ENCODE measurements around the gene CTXN3. TPM values are rescaled to one million over a fixed set of nuclear protein-coding genes. Genes with fewer than 3 reads are reported as not detected.

CTXN3 gene
- total RNA-seq, 2 experiments from 2014 or later, result not detected

DNA sequence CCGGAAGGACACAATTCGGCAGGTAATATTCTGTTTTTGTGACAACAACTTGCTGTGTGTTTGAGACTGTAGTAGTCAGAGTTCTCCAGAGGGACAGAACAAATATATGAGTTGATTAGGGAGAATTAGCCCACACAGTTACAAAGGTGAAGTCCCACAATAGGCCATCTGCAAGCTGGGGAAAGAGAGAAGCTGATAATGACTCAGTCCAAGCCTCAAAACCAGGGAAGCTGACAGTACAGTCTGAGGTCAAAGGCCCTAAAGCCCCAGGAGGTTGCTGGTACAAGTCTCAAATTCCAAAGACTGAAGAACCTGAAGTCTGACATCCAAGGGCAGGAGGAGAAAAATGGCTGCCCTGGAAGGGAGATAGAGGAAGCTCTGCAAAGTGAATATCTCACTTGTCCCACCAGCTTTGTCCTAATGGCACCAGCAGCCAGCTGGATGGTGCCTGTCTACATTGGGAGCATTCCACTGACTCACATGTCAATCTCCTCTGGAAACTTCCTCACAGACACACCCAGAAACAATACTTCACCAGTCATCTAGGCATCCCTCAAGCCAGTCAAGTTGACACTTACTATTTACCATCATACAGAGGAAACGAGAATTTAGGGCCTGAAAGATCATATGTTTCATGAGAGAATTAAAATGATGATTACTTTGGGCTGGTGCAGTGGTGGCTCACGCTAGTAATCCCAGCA is 36.3 kb upstream of the CTXN3 start:
- Mint-ChIP-seq H3K27ac (no peak overlapping the region), H3K9me3 (no peaks in the 10 kb centered on the region), H3K36me3 (ENCODE audit: low read depth) (no peaks in the 10 kb centered on the region), H3K4me1 (ENCODE audit: low read depth) (no peaks in the 10 kb centered on the region), H3K4me3 (no peak overlapping the region), H3K27me3 (peaks cover 5% of the 10 kb centered on the region)
- TF ChIP-seq, protein P1, sequence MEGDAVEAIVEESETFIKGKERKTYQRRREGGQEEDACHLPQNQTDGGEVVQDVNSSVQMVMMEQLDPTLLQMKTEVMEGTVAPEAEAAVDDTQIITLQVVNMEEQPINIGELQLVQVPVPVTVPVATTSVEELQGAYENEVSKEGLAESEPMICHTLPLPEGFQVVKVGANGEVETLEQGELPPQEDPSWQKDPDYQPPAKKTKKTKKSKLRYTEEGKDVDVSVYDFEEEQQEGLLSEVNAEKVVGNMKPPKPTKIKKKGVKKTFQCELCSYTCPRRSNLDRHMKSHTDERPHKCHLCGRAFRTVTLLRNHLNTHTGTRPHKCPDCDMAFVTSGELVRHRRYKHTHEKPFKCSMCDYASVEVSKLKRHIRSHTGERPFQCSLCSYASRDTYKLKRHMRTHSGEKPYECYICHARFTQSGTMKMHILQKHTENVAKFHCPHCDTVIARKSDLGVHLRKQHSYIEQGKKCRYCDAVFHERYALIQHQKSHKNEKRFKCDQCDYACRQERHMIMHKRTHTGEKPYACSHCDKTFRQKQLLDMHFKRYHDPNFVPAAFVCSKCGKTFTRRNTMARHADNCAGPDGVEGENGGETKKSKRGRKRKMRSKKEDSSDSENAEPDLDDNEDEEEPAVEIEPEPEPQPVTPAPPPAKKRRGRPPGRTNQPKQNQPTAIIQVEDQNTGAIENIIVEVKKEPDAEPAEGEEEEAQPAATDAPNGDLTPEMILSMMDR (IDR thresholded peaks at IDR 0.05), result no peak
- DNase-seq, result no peak
- POLR2A ChIA-PET, result interaction anchor here (0.8 kb wide), 1 partner anchor 680 kb away, joined by 3 read pairs; no protein-coding TSS in a partner anchor
- intact Hi-C loops (cut with micrococcal nuclease), result no loop called here
- CTCF ChIA-PET, result interaction anchor here (1.6 kb wide), 1 partner anchor 10 kb away, joined by 4 read pairs; no protein-coding TSS in a partner anchor
- no peak for ATAC-seq

DNA sequence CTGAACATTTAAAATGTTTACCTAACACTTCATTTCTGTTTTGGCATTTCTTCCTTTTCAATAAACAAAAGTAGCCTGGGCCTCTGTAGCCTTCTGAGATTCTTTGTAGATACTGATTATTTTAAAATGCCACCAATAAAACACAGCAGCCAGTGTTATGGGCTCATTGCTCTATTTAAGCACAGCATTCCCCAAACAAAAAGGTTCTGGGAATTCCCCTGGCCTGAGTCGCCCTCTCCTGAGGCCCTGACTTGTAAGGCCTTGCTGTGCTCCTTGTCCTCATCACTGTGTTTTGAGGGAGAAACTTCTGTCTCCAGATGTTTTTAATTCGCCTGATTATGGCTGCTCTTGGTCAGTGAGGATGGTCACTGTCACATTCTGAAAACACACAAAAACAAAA is 33.0 kb upstream of the CTXN3 start:
- DNase-seq (no peak), ATAC-seq (no peak)
- Mint-ChIP-seq H3K27ac (no peak overlapping the region), H3K36me3 (ENCODE audit: low read depth) (no peaks in the 10 kb centered on the region), H3K9me3 (peaks cover 2% of the 10 kb centered on the region), H3K4me1 (ENCODE audit: low read depth) (no peaks in the 10 kb centered on the region), H3K27me3 (peaks cover 5% of the 10 kb centered on the region), H3K4me3 (no peak overlapping the region)
- TF ChIP-seq, protein P1 (IDR thresholded peaks at IDR 0.05), result no peak
- ChIA-PET POLR2A (no interaction called here), CTCF (no interaction called here)
- intact Hi-C loops (cut with micrococcal nuclease), result no loop called here

DNA sequence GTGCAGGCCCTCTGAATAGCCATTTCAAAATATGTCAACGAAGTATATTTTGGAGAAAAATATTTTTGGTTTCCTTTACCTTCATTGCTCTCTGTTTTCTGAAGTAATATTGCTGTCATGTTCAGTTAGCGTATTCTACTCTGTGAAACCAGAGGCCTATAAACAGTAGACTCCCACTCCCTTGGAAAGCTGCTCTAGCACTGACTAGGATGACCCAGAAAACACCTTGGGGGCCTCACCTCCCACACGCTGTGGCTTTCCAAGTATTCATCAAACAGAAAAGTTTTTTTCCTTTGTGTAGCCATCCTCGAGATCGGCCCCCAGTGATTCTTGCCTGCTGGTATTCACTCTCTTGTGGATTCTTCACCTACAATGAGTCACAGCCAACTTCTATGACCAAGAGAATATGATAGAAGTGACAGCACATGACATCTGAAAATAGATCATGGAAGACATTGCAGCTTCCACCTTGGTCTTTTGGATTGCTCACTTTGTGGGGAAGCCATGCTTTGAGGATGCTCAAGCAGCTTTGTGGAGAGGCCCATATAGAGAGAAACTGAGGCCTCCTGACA is 28.9 kb upstream of the CTXN3 start:
- no peaks in the 10 kb centered on the region for H3K4me1 Mint-ChIP-seq (ENCODE audit: low read depth)
- H3K9me3 Mint-ChIP-seq, result peaks cover 2% of the 10 kb centered on the region
- intact Hi-C loops (cut with micrococcal nuclease), result no loop called here
- no peak for ATAC-seq
- H3K36me3 Mint-ChIP-seq (ENCODE audit: low read depth), result no peaks in the 10 kb centered on the region
- TF ChIP-seq, protein P1 (IDR thresholded peaks at IDR 0.05), result no peak
- CTCF ChIA-PET, result no interaction called here
- peaks cover 2% of the 10 kb centered on the region for H3K27me3 Mint-ChIP-seq
- POLR2A ChIA-PET, result no interaction called here
- H3K4me3 Mint-ChIP-seq, result no peak overlapping the region
- DNase-seq, result no peak
- no peak overlapping the region for H3K27ac Mint-ChIP-seq

DNA sequence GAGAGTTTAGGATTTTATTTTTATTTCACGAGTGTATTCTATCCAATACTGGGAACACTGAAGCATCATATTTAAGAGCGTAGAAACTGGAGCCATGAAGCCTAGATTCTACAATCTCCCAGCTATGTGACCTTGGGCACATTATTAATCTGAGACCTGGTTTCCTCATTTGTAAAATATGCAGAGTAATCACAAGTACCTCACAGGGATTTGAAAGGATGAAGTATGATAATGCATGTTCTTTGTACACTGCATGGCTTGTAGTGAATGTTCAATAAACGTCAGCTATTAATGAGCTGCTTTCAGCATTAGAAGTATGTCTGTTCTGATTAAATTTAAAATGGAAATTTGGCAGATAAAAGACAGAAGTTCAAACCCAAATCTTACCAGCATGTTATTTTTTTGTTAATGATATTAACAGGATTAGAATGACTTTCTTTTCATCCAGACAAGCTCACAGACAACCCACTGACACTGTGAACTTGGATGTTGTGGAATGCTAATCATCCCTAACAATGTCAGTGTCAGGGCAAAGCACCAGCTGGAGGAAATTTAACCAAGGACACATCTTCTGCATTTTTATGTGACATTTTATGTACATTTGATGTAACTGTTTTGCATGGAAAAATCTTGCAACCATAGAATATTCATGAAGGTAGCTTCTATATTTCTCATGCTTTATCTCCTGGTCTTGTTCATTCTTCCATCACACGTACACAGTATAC is 27.1 kb upstream of the CTXN3 start:
- peaks cover 2% of the 10 kb centered on the region for H3K27me3 Mint-ChIP-seq
- peaks cover 2% of the 10 kb centered on the region for H3K9me3 Mint-ChIP-seq
- TF ChIP-seq, protein P1 (IDR thresholded peaks at IDR 0.05), result no peak
- intact Hi-C loops (cut with micrococcal nuclease), result no loop called here
- ATAC-seq (no peak), DNase-seq (no peak)
- H3K4me1 Mint-ChIP-seq (ENCODE audit: low read depth), result no peaks in the 10 kb centered on the region
- ChIA-PET CTCF (interaction anchor here (1.7 kb wide), 1 partner anchor 9 kb away, joined by 4 read pairs; no protein-coding TSS in a partner anchor), POLR2A (no interaction called here)
- no peak overlapping the region for H3K4me3 Mint-ChIP-seq
- H3K27ac Mint-ChIP-seq, result no peak overlapping the region
- H3K36me3 Mint-ChIP-seq (ENCODE audit: low read depth), result no peaks in the 10 kb centered on the region

DNA sequence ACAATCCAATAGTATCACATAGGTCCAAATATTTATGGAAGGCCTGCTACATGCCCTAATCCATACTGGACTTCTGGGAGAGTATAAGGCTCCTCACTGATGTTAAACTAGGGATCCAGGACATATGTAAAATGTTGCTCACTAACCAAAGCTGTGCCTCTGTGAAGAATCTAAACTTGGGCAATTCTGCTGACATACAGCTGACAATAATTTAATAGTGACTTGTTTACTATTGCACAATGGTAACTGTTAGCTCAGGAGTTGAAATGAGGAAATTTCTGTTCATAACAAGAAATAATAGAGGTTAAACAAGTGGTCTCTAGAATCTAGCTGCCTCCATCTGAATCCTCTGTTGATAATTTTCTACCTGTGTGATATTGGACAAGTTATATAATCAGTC is 14.9 kb upstream of the CTXN3 start:
- H3K4me1 Mint-ChIP-seq (ENCODE audit: low read depth), result no peaks in the 10 kb centered on the region
- ChIA-PET CTCF (interaction anchor here (0.8 kb wide), 1 partner anchor 828 kb away, joined by 3 read pairs; no protein-coding TSS in a partner anchor), POLR2A (no interaction called here)
- TF ChIP-seq, protein P1 (IDR thresholded peaks at IDR 0.05), result no peak
- H3K9me3 Mint-ChIP-seq, result no peaks in the 10 kb centered on the region
- no peak overlapping the region for H3K27ac Mint-ChIP-seq
- intact Hi-C loops (cut with micrococcal nuclease), result no loop called here
- no peaks in the 10 kb centered on the region for H3K36me3 Mint-ChIP-seq (ENCODE audit: low read depth)
- ATAC-seq (no peak), DNase-seq (no peak)
- H3K4me3 Mint-ChIP-seq, result no peak overlapping the region
- H3K27me3 Mint-ChIP-seq, result peaks cover 2% of the 10 kb centered on the region

Data from activated CD8-positive, alpha-beta T cell treated with anti-CD3 and anti-CD28 coated beads for 36 hours (primary cell).